ENCODE results near the gene CCDC186. TPM values are rescaled to one million over a fixed set of nuclear protein-coding genes. Genes with fewer than 3 reads are reported as not detected.

Gene CCDC186
- total RNA-seq, 1 donor from 2014 or later = 28.8 TPM

GRCh38 chr10:114075093-114075492 lies 98.9 kb downstream of the CCDC186 start:
- no peak overlapping the region for H3K27ac Mint-ChIP-seq (ENCODE audit: unreplicated experiment)
- DNase-seq (ENCODE audit: low read depth) = no peak
- no peak overlapping the region for H2AFZ ChIP-seq (ENCODE audit: low read depth, low read length)
- no peaks in the 10 kb centered on the region for H3K79me2 ChIP-seq (ENCODE audit: insufficient read depth, low read length)
- H3K36me3 Mint-ChIP-seq (ENCODE audit: low read depth, unreplicated experiment) = no peaks in the 10 kb centered on the region
- peaks cover 31% of the 10 kb centered on the region for H3K27me3 Mint-ChIP-seq (ENCODE audit: low read depth, unreplicated experiment)
- no peak for FAIRE-seq
- TF ChIP-seq EZH2 (IDR thresholded peaks at IDR 0.05; ENCODE audit: insufficient read depth, low read length) (no peak), CTCF (IDR thresholded peaks at IDR 0.05; ENCODE audit: insufficient read depth, low read depth, low read length) (no peak)
- no peak overlapping the region for H3K9ac ChIP-seq (ENCODE audit: low read length)
- H3K4me3 Mint-ChIP-seq (ENCODE audit: unreplicated experiment) = no peak overlapping the region
- H4K20me1 ChIP-seq (ENCODE audit: insufficient read depth, low read length) = no peaks in the 10 kb centered on the region
- no peaks in the 10 kb centered on the region for H3K4me1 ChIP-seq (ENCODE audit: insufficient read depth, low read length)
- peaks cover 3% of the 10 kb centered on the region for H3K27me3 ChIP-seq (ENCODE audit: insufficient read depth, low read length)
- H3K4me3 ChIP-seq (ENCODE audit: insufficient read depth, low read depth, low read length) = no peak overlapping the region
- H3K4me2 ChIP-seq (ENCODE audit: low read length) = no peak overlapping the region
- no peaks in the 10 kb centered on the region for H3K9me3 Mint-ChIP-seq (ENCODE audit: unreplicated experiment)
- H3K9me3 ChIP-seq (ENCODE audit: insufficient read depth, low read depth, low read length) = no peaks in the 10 kb centered on the region
- H3K27ac ChIP-seq (ENCODE audit: low read depth, low read length) = no peak overlapping the region
- no peaks in the 10 kb centered on the region for H3K36me3 ChIP-seq (ENCODE audit: insufficient read depth, low read length)
- H3K4me1 Mint-ChIP-seq (ENCODE audit: low read depth, unreplicated experiment) = no peaks in the 10 kb centered on the region

GRCh38 chr10:114073395-114074186 lies 100.4 kb downstream of the CCDC186 start:
- H3K9me3 Mint-ChIP-seq (ENCODE audit: unreplicated experiment) = no peaks in the 10 kb centered on the region
- Histone ChIP-seq H2AFZ (ENCODE audit: low read depth, low read length) (no peak overlapping the region), H3K36me3 (ENCODE audit: insufficient read depth, low read length) (no peaks in the 10 kb centered on the region), H3K9me3 (ENCODE audit: insufficient read depth, low read depth, low read length) (no peaks in the 10 kb centered on the region), H4K20me1 (ENCODE audit: insufficient read depth, low read length) (no peaks in the 10 kb centered on the region), H3K27me3 (ENCODE audit: insufficient read depth, low read length) (peaks cover 3% of the 10 kb centered on the region), H3K4me2 (ENCODE audit: low read length) (no peak overlapping the region), H3K4me1 (ENCODE audit: insufficient read depth, low read length) (no peaks in the 10 kb centered on the region), H3K9ac (ENCODE audit: low read length) (no peak overlapping the region), H3K27ac (ENCODE audit: low read depth, low read length) (no peak overlapping the region), H3K4me3 (ENCODE audit: insufficient read depth, low read depth, low read length) (no peak overlapping the region), H3K79me2 (ENCODE audit: insufficient read depth, low read length) (no peaks in the 10 kb centered on the region)
- H3K4me1 Mint-ChIP-seq (ENCODE audit: low read depth, unreplicated experiment) = no peaks in the 10 kb centered on the region
- DNase-seq (ENCODE audit: low read depth) (no peak), FAIRE-seq (no peak)
- no peak overlapping the region for H3K4me3 Mint-ChIP-seq (ENCODE audit: unreplicated experiment)
- no peak for TF ChIP-seq EZH2 (IDR thresholded peaks at IDR 0.05; ENCODE audit: insufficient read depth, low read length)
- no peak for TF ChIP-seq CTCF (IDR thresholded peaks at IDR 0.05; ENCODE audit: insufficient read depth, low read depth, low read length)
- H3K27me3 Mint-ChIP-seq (ENCODE audit: low read depth, unreplicated experiment) = peaks cover 30% of the 10 kb centered on the region
- no peaks in the 10 kb centered on the region for H3K36me3 Mint-ChIP-seq (ENCODE audit: low read depth, unreplicated experiment)
- H3K27ac Mint-ChIP-seq (ENCODE audit: unreplicated experiment) = no peak overlapping the region

- H3K36me3 Mint-ChIP-seq (ENCODE audit: low read depth, unreplicated experiment) = no peaks in the 10 kb centered on the region
- no peak overlapping the region for H3K4me3 Mint-ChIP-seq (ENCODE audit: unreplicated experiment)
- Histone ChIP-seq H3K9ac (ENCODE audit: low read length) (no peak overlapping the region), H4K20me1 (ENCODE audit: insufficient read depth, low read length) (no peaks in the 10 kb centered on the region), H3K79me2 (ENCODE audit: insufficient read depth, low read length) (no peaks in the 10 kb centered on the region), H3K36me3 (ENCODE audit: insufficient read depth, low read length) (no peaks in the 10 kb centered on the region), H2AFZ (ENCODE audit: low read depth, low read length) (no peak overlapping the region), H3K27ac (ENCODE audit: low read depth, low read length) (no peak overlapping the region), H3K4me2 (ENCODE audit: low read length) (no peak overlapping the region), H3K4me3 (ENCODE audit: insufficient read depth, low read depth, low read length) (no peak overlapping the region), H3K4me1 (ENCODE audit: insufficient read depth, low read length) (no peaks in the 10 kb centered on the region), H3K27me3 (ENCODE audit: insufficient read depth, low read length) (peaks cover 3% of the 10 kb centered on the region), H3K9me3 (ENCODE audit: insufficient read depth, low read depth, low read length) (no peaks in the 10 kb centered on the region)
- DNase-seq (ENCODE audit: low read depth) (no peak), FAIRE-seq (no peak)
- H3K27ac Mint-ChIP-seq (ENCODE audit: unreplicated experiment) = no peak overlapping the region
- TF ChIP-seq EZH2 (IDR thresholded peaks at IDR 0.05; ENCODE audit: insufficient read depth, low read length) = no peak
- no peak for TF ChIP-seq CTCF (IDR thresholded peaks at IDR 0.05; ENCODE audit: insufficient read depth, low read depth, low read length)
- peaks cover 3% of the 10 kb centered on the region for H3K4me1 Mint-ChIP-seq (ENCODE audit: low read depth, unreplicated experiment)
- H3K9me3 Mint-ChIP-seq (ENCODE audit: unreplicated experiment) = no peaks in the 10 kb centered on the region
- H3K27me3 Mint-ChIP-seq (ENCODE audit: low read depth, unreplicated experiment) = peaks cover 25% of the 10 kb centered on the region
Observed at GRCh38 chr10:114071178-114071577, 102.8 kb downstream of the CCDC186 start.
